GM13976 (cell line): Measurements from ENCODE around the gene CNNM2.

Source experiments
- DNase-seq: peaks from one replicate; pipeline ENCODE4 v3.0.0; 2012; ENCODE audit warnings: low spot score
- CTCF ChIP-seq: IDR thresholded peaks from 2 replicates; pipeline ENCODE4 v1.5.1; 2012; ENCODE audit warnings: borderline replicate concordance, mild to moderate bottlenecking; ENCODE audit not compliant: insufficient read depth; ENCODE audit errors: extremely low read depth, missing control alignments, control extremely low read depth
- in situ Hi-C: fragments of 300-500 bp; cut with MboI; formaldehyde crosslinking; loops from one replicate; pipeline ENCODE4 v1.12.0; 2022; ENCODE audit warnings: low sequenced_read_pairs, mixed read lengths, inconsistent platforms; ENCODE audit not compliant: unreplicated experiment

The CNNM2 gene

GRCh38 chr10:103053659-103054581, 135.8 kb downstream of the CNNM2 start:
- peak; percentile 58 for DNase-seq
- in situ Hi-C loops = no loop called here
- peak; percentile 21 for TF ChIP-seq CTCF

GRCh38 chr10:103054621-103055020, 136.5 kb downstream of the CNNM2 start:
- TF ChIP-seq CTCF = no peak
- DNase-seq = no peak
- in situ Hi-C loops = no loop called here

- no peak for TF ChIP-seq CTCF
- in situ Hi-C loops = no loop called here
- no peak for DNase-seq
Measured at GRCh38 chr10:103055105-103055504, 137.0 kb downstream of the CNNM2 start.

- in situ Hi-C loops = no loop called here
- DNase-seq = no peak
Measured at GRCh38 chr10:103058034-103058433, 139.9 kb downstream of the CNNM2 start.

GRCh38 chr10:103060575-103060974, 142.5 kb downstream of the CNNM2 start:
- in situ Hi-C loops = no loop called here
- DNase-seq = no peak
- TF ChIP-seq CTCF = no peak

More at GRCh38 chr10:103058034-103058433, 139.9 kb downstream of the CNNM2 start:
- no peak for TF ChIP-seq CTCF

GRCh38 chr10:103062854-103063590, 144.9 kb downstream of the CNNM2 start:
- in situ Hi-C loops = no loop called here
- no peak for DNase-seq
- TF ChIP-seq CTCF = no peak
